GM21360 (cell line): ENCODE measurements around the gene MAP2K5.

Source experiments
- ATAC-seq: cut with Tn5 transposase; IDR thresholded peaks from one replicate; pipeline ENCODE4 v1.9.1; 2021; ENCODE audit warnings: mild to moderate bottlenecking, moderate library complexity; ENCODE audit not compliant: unreplicated experiment

Gene MAP2K5

GRCh38 chr15:67832897-67833709 lies 290.6 kb downstream of the MAP2K5 start:
- ATAC-seq: no peak

- ATAC-seq: no peak
These were observed 291.4 kb downstream of the MAP2K5 start for GRCh38 chr15:67833710-67834511.

GRCh38 chr15:67834581-67835296 lies 292.2 kb downstream of the MAP2K5 start:
- no peak for ATAC-seq

- ATAC-seq: no peak
These were observed 293.0 kb downstream of the MAP2K5 start for GRCh38 chr15:67835297-67836133.

- no peak for ATAC-seq
These were observed 293.6 kb downstream of the MAP2K5 start for GRCh38 chr15:67836134-67836455.

GRCh38 chr15:67836477-67836876 lies 294.0 kb downstream of the MAP2K5 start:
- no peak for ATAC-seq

GRCh38 chr15:67836955-67837354 lies 294.5 kb downstream of the MAP2K5 start:
- no peak for ATAC-seq

GRCh38 chr15:67838789-67839332 lies 296.4 kb downstream of the MAP2K5 start:
- ATAC-seq: no peak

- peak; percentile 6 for ATAC-seq
These were observed 297.0 kb downstream of the MAP2K5 start for GRCh38 chr15:67839499-67839928.

GRCh38 chr15:67839929-67840748 lies 297.6 kb downstream of the MAP2K5 start, which contains the start of gene RNU6-1:
Gene RNU6-1 (minus strand): TSS chr15:67840045.
- peak; percentile 70 for ATAC-seq

GRCh38 chr15:67840749-67841512 lies 298.4 kb downstream of the MAP2K5 start:
- ATAC-seq: no peak

- no peak for ATAC-seq
These were observed 298.9 kb downstream of the MAP2K5 start for GRCh38 chr15:67841513-67841762.

- ATAC-seq: no peak
These were observed 300.6 kb downstream of the MAP2K5 start for GRCh38 chr15:67843092-67843501.

GRCh38 chr15:67843571-67844387 lies 301.3 kb downstream of the MAP2K5 start:
- no peak for ATAC-seq

GRCh38 chr15:67845974-67846373 lies 303.5 kb downstream of the MAP2K5 start:
- ATAC-seq: no peak

GRCh38 chr15:67849538-67849937 lies 307.0 kb downstream of the MAP2K5 start:
- no peak for ATAC-seq

- ATAC-seq: no peak
These were observed 307.8 kb downstream of the MAP2K5 start for GRCh38 chr15:67850336-67850735.

GRCh38 chr15:67850994-67851571 lies 308.6 kb downstream of the MAP2K5 start:
- ATAC-seq: no peak
